ENCODE data around the gene ZNF318.
A peak's percentile ranks its signal among the peaks of the same experiment; 100 is the strongest.
"Not testable (repeated sequence)": the region's sequence is repeated elsewhere in the genome, so short reads cannot be mapped to it uniquely, and the experiment has no call there.

Gene ZNF318, protein sequence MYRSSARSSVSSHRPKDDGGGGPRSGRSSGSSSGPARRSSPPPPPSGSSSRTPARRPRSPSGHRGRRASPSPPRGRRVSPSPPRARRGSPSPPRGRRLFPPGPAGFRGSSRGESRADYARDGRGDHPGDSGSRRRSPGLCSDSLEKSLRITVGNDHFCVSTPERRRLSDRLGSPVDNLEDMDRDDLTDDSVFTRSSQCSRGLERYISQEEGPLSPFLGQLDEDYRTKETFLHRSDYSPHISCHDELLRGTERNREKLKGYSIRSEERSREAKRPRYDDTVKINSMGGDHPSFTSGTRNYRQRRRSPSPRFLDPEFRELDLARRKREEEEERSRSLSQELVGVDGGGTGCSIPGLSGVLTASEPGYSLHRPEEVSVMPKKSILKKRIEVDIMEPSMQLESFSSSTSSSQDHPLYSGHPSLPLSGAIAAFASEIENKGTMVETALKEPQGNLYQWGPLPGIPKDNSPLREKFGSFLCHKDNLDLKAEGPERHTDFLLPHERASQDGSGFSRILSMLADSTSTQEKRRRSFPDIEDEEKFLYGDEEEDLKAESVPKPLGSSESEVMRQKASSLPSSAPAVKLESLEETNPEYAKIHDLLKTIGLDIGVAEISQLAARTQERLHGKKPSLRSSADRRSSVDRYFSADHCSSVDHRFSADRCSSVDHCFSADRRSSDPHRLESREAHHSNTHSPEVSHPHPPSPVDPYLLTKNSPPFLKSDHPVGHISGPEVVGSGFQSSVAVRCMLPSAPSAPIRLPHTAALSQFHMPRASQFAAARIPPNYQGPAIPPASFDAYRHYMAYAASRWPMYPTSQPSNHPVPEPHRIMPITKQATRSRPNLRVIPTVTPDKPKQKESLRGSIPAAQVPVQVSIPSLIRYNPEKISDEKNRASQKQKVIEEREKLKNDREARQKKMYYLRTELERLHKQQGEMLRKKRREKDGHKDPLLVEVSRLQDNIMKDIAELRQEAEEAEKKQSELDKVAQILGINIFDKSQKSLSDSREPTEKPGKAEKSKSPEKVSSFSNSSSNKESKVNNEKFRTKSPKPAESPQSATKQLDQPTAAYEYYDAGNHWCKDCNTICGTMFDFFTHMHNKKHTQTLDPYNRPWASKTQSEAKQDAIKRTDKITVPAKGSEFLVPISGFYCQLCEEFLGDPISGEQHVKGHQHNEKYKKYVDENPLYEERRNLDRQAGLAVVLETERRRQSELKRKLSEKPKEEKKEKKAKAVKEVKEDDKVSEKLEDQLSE (N-terminal part only)

DNA sequence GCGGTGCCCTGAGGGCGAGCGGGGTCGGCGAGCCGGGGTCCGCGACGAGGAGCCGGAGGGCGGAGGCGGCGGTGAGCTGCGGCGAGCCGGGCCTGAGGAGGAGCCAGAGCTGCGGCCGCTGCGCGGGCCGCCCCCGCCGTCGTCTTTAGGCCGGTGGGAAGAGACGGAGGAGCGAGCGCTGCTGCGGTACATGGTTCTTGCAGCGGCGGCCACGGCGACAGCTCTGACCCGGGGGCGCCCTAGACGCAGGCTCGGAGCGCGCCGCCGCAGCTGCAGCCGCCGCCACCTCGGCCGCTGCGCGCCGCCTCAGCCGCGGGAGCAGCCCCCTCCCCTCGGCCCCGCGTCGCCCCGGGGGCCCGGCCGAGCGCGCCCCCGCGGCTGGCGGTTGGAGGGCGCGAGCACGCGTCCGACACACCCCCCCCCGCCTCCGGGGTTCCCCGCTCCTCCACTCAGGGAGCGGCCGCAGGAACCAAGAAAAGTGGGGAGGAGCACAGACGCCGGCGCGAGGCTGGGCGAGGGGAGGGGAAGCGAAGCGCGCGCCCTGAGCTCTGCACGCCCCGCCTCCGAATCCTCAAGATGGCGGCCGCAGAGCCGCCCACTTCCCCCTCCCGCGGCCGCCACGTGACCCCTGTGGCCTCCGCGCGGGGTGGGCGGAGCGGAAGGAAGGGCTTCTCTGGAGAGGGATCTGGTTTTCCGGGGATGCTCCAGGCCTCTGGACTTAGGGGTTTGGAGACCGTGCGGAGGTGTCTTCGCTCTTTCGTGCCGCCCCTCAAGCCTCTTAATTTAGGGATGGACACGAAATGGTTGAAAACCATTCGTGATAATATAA is at the start of gene ZNF318:
TSS of gene ZNF318 (minus strand) at position 474 of the 829 bp plus-strand sequence. CDS start at position 192, 282 bp downstream.
- H3K4me3 ChIP-seq (ENCODE audit: low read length), result peak within 1 kb of the TSS; percentile 77
- DNase-seq (ENCODE audit: low read depth), result peak; percentile 96
- TF ChIP-seq, protein P1, sequence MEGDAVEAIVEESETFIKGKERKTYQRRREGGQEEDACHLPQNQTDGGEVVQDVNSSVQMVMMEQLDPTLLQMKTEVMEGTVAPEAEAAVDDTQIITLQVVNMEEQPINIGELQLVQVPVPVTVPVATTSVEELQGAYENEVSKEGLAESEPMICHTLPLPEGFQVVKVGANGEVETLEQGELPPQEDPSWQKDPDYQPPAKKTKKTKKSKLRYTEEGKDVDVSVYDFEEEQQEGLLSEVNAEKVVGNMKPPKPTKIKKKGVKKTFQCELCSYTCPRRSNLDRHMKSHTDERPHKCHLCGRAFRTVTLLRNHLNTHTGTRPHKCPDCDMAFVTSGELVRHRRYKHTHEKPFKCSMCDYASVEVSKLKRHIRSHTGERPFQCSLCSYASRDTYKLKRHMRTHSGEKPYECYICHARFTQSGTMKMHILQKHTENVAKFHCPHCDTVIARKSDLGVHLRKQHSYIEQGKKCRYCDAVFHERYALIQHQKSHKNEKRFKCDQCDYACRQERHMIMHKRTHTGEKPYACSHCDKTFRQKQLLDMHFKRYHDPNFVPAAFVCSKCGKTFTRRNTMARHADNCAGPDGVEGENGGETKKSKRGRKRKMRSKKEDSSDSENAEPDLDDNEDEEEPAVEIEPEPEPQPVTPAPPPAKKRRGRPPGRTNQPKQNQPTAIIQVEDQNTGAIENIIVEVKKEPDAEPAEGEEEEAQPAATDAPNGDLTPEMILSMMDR (conservative IDR thresholded peaks at IDR 0.05; ENCODE audit: low read length), result no peak

DNA sequence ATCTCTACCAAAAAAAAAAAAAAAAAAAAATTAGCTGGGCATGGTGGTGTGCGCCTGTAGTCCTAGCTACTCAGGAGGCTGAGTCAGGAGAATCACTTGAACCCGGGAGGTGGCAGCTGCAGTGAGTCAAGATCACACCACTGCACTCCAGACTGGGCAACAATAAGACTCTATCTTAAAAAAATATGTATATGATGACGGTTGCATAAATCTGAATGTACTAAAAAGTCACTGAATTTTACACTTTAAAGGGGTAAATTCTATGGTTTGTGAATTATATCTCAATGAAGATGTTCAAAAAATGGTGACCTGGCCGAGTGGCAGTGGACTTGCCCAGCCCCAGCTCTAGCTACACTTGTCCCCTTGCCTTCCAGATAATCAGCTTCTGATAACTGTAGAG is 47.5 kb upstream of the ZNF318 start:
- no peak for DNase-seq (ENCODE audit: low read depth)
- no peak overlapping the region for H3K4me3 ChIP-seq (ENCODE audit: low read length)
- TF ChIP-seq, protein P1 (conservative IDR thresholded peaks at IDR 0.05; ENCODE audit: low read length), result no peak

DNA sequence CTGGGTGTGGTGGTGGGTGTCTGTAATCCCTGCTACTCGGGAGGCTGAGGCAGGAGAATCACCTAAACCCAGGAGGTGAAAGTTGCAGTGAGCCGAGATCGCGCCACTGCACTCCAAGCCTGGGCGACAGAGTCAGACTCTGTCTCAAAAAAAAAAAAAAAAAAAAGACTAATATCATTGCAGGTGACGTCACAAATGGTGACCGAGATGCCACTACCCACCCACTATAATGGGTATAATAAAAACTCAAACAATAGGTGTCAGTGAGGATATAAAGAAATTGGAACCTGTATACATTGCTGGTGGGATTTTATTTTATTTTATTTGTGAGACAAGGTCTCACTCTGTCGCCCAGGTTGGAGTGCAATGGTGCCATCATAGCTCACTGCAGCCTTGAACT is 45.8 kb upstream of the ZNF318 start:
- not testable (repeated sequence) for H3K4me3 ChIP-seq (ENCODE audit: low read length); DNase-seq (ENCODE audit: low read depth)

DNA sequence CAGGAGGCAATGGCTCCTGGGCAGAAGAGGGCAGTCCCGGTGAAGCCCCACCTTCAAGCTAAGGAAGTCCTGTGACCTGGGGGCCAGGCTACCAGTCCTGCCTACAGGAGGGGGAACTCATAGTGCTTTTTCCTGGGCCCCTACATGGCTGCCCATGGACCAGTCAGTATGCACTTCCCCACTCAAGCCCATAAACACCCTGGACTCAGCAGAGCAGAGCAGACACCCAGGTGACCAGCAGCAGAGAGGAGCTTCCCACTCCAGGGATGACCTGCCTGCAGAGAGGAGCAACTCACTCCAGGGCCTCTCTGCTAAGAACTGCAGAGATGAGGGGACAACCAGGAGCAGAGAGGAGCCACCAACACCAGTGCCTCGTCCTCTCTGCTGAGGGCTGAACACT is 43.6 kb upstream of the ZNF318 start:
- TF ChIP-seq, protein P1 (conservative IDR thresholded peaks at IDR 0.05; ENCODE audit: low read length), result no peak
- DNase-seq (ENCODE audit: low read depth), result no peak
- H3K4me3 ChIP-seq (ENCODE audit: low read length), result no peak overlapping the region

DNA sequence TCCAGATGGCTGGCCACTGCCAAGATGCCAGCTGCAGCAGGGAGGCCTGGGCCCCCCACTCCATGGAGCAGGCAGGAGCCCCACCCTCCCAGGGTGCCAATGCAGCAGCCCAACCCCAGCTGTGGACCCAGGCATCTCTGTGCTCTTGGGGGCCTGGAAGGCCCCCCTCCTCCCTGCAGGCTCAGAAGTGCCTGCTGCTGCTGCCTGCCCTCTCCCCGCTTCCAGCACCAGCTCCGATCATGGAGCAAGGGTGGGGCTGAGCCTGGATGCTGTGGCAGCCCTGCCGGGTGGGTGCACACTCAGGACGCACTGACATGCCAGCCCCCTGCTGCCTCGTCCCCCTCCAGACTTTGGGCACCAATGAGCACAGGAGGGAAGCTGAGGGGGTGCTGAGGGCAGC is 43.1 kb upstream of the ZNF318 start:
- TF ChIP-seq, protein P1 (conservative IDR thresholded peaks at IDR 0.05; ENCODE audit: low read length), result no peak
- H3K4me3 ChIP-seq (ENCODE audit: low read length), result no peak overlapping the region
- DNase-seq (ENCODE audit: low read depth), result no peak

DNA sequence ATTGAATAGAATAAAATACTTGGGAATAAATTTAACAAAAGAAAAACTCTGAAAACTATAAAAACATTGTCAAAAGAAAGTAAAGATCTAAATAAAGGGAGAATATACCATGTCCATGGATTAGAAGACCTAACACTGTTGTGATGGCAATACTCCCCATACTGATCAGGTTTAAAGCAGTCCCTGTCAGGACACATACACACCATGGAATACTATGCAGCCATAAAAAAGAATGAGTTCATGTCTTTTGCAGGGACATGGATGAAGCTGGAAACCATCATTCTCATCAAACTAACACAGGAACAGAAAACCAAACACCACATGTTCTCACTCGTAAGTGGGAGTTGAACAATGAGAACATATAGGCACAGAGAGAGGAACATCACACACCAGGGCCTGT is 41.3 kb upstream of the ZNF318 start:
- H3K4me3 ChIP-seq (ENCODE audit: low read length); DNase-seq (ENCODE audit: low read depth): not testable (repeated sequence)

DNA sequence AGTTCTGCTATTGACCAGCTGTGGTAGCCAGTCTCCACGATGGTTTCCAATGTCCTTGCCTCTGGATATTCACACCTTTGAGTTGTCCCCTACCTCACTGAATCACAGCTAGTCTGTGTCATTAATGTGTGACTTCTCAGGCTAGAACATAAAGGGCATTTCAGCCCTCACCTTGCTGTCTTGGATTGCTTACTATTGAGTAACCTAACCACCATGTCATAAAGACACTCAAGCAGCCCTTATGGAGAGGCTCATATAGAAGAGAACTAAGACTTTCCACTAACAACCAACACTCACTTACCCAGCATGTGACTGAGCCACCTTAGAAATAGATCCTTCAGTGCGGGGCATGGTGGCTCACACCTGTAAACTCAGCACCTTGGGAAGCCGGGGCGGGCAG is 38.8 kb upstream of the ZNF318 start:
- no peak for DNase-seq (ENCODE audit: low read depth)
- TF ChIP-seq, protein P1 (conservative IDR thresholded peaks at IDR 0.05; ENCODE audit: low read length), result no peak

More for the DNA sequence above, 38.8 kb upstream of the ZNF318 start:
- H3K4me3 ChIP-seq (ENCODE audit: low read length), result no peak overlapping the region
